HG03575 (cell line): Measurements from ENCODE around the gene GAGE10.

Experiments used
- ATAC-seq: cut with Tn5 transposase; IDR thresholded peaks from one replicate; pipeline ENCODE4 v1.9.1; 2021; ENCODE audit not compliant: unreplicated experiment, insufficient number of reproducible peaks, low FRiP score; ENCODE audit errors: extremely low read depth

Gene GAGE10, protein sequence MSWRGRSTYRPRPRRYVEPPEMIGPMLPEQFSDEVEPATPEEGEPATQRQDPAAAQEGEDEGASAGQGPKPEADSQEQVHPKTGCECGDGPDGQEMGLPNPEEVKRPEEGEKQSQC

DNA sequence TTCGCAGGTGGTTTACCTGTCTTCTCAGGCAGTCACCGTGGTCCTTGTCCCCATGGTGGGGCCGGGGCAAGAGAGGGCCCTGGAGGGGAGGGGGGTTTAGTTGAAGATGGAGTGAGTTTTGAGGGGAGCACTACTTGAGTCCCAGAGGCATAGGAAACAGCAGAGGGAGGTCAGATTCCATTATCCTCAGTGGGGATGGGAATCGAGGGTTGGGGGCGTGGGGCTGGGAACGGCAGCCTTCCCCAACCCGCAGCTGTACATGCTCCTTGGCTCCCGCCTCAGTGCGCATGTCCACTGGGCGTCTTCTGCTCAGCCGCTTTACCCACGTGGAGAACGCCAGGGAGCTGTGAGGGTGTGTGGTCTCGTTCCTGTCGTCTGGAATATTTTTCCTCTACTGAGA lies at the start of gene GAGE10:
TSS of gene GAGE10 (plus strand) at position 301 of the 400 bp plus-strand sequence. CDS start 1,214 bp downstream, outside the sequence.
- no peak for ATAC-seq

DNA sequence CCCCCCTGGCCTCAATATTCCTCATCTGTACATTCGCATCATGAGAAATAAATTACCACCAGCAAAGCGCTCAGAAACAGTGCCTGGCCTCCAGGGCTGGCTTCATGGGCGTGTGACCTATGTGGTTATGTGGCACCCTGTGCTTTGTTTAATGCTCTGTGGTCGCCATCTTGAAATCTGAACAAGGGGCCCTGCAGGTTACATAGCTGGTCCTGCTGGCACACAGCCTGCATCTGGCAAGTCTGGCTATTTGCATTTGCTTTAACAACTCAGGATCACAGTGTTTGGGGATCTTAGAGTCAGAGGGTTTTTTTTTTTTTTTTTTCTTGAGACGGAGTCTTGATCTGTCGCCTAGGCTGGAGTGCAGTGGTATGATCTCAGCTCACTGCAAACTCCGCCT lies 48.8 kb upstream of the GAGE10 start:
- ATAC-seq, result no peak

DNA sequence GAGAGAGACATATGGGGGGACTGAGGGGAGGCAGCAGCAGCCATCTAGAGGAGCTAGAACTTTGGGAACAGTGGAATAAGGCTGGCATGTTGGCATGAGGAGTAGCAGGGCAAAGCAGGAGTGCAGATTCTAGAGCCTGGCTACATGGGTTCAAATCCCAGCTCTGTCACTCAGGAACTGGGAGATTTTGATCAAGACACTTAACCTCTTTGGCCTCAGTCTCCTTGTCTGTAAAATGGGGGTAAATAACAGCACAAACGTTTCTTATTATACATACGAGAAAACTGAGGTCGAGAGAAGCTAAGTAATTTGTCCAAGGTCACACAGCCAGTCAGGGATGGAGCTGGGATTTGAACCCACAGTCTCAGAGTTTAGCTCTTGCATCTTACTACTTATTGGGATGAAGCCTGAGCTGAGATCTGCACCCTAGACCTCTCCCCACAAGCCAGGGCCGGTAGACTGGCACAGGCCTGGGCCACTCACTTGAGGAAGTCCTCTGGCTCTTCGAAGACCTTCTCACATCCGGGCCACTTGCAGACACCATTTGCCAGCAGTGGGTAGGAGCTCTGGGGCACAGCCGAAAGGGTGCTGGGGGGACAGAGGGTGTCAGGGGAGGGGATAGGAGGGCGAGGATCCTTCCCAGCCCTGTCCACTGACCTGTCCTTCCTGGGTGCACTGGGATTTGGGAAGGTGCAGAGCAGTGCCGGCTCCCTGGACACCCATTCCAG lies 47.0 kb upstream of the GAGE10 start:
- ATAC-seq, result no peak

DNA sequence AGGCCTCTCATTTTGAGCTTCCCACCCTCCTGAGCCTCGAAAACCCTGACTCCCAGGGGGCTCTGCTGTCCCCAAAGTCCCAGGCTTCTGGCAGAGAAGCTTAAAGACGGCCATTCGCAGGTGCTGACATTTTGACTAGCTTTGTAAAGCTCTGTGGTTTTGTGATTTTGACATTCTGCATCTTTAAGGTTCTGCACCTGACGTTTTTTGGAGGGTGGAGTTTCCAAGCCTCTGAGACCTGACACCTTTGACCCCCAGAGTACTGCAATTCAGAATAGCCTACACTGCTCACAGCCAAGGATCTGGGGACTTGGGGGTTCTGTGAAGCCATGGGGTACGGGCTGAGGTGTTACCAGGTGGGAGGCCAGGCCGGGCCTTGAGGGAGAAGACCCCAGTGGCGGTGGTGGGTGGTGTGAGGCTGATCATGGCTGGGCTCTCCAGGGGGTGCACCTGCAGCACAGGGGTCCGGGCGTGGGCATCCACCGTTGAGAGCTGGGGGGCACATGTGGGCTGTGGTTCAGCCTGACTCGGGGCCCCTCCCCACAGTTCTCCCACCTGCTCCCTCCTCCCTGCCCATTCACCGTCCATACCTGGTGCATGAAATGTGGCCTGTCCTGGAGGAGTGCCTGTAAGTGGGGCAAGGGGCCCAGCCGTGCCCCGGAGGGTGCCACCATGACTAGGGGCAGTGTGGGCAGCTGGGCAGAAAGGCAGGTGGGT lies 46.2 kb upstream of the GAGE10 start:
- no peak for ATAC-seq

DNA sequence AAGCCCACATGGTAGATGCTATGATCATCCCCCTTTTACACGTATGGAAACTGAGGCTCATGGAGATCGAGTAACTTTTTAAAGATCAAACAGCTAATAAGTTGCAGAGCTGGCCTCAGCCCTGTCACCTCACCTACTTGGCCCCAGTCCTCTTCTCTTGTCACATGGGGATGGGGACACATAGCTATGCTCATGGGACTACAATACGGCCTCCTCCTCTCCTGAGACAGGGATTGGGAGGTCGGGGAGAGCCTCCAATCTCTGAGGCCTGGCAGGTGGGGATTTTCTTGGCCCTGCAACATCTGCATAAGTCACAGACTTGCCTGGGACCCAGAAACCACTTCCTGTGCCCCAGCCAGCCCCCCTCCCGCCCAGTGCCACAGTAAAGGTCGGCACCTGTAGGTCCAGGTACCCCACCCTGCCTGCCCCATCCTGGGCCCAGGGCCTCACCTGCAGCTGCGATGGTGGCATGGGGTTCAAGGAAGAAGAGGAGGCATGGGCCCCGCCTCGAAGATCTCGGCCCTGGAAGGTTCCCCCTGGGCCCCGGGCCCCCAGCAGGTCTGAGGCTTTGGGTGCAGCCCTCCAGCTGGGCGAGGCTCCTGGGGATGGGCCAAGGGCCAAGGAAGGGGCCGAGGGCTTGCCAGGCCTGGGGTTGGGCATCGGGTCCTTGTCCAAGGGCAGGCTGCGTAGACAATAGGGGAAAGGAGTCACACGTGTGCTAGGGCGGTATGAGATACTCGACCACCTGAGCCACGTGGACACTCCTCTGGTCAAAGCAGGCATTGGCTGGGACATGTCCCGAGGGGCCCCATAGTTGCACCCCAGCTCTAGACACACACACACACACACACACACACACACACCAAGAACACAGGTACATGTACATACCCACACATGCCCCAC lies 45.3 kb upstream of the GAGE10 start:
- ATAC-seq, result no peak

DNA sequence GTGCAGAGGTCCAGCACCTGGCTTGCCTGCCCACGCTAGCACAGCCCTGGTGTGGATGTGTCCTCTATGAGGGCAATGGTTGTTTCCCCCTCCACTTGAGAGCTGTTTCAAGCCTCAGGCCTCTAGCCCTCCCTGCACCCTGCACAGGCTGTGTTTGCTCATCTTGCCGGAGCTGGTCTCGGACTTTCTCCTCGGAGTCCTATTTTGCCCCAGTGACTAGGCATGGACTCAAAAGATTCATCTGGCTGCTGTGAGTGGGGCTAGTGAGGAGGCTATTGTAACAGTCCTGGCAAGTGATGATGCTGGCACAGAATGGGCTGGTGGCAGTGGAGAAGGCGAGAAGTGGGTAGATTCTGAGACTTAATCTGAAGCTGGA lies 44.7 kb upstream of the GAGE10 start:
- no peak for ATAC-seq

DNA sequence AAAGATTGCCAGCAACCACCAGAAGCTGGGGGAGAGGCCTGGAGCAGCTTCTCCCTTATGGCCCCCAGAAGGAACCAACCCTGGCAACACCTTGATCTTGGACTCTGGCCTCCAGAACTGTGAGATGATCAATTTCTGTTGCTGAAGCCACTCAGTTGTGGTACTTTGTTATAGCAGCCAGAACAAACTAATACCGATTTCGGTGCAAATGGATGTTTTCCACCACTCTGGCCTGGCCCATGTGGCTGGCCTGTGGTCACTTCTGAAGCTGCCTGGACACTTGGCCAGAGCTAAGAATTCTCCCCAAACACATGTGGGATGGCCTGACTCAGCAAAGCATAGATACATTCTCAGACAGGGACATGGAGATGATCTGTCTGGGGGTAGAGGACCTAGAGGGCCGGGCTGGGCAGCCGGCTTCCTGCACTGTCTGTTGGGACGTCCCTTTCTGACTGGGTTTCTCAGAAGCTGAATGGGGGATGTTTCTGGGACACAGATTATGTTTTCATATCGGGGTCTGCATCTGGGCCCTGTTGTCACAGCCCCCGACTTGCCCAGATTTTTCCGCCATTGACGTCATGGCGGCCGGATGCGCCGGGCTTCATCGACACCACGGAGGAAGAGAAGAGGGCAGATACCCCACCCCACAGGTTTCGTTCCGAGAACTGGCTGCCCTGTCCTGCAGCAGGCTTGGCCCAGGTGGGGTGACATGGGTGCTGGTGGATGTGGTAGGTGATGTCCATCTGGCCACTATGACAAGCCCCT lies 43.0 kb upstream of the GAGE10 start:
- ATAC-seq, result no peak

DNA sequence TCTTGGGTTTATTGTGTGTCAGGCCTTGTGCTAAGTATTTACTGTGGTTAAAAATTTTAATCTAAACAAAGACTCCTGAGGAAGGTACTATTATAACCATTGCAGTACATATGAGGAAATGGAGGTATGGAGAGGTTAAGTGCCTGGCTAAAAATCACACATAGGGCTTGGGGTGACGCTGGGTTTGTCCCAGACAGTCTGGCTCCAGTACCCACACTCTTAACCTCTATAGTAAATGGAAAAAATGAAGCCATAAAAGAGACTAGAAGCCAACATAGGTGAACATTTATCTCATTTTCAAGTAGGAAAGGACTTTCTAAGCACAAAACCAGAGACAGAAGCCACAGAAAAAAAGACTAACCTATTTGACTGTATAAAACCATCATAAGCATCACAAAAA lies 40.8 kb upstream of the GAGE10 start:
- ATAC-seq, result no peak

DNA sequence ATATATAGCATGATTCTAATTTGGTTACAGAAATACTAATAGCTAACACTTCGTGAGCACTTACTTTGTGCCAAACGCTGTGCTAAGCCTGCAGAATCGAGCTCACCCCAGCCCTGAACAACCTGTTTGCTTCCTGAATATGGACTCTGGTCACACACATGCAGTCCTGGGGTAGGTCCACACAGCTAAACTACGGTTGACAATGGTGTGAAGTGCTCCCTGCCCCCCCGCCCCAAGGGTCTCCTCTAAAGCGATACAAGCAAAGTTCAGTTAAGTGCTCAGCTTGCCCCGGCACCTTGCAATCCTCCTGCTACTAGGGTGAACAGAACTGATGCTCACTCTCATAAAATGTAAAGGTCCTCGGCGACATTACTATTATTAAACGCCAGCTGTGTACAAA lies 39.8 kb upstream of the GAGE10 start:
- ATAC-seq, result no peak

DNA sequence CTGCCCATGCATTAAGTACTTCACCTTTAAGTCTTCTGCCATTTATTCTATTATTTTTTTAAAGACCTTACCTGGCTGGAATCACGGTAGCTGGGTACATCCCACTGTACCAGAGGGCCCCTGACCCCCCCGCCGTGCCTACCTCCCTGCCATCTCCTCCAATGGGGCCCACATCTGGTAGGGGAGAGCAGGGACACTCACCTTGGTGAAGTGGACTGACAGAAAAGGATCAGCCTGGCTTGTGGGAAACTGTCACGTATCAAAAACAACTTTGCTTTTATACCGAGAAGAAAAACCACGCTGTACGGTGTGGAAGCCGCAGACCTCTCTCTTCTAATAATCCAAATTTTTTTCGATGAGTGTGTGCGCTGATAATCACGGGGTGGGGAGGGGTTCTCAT lies 39.0 kb upstream of the GAGE10 start, which contains the start of gene FOXP3:
TSS of gene FOXP3 (minus strand) at position 251 of the 400 bp plus-strand sequence. CDS start 6,205 bp downstream, outside the sequence.
- no peak for ATAC-seq

DNA sequence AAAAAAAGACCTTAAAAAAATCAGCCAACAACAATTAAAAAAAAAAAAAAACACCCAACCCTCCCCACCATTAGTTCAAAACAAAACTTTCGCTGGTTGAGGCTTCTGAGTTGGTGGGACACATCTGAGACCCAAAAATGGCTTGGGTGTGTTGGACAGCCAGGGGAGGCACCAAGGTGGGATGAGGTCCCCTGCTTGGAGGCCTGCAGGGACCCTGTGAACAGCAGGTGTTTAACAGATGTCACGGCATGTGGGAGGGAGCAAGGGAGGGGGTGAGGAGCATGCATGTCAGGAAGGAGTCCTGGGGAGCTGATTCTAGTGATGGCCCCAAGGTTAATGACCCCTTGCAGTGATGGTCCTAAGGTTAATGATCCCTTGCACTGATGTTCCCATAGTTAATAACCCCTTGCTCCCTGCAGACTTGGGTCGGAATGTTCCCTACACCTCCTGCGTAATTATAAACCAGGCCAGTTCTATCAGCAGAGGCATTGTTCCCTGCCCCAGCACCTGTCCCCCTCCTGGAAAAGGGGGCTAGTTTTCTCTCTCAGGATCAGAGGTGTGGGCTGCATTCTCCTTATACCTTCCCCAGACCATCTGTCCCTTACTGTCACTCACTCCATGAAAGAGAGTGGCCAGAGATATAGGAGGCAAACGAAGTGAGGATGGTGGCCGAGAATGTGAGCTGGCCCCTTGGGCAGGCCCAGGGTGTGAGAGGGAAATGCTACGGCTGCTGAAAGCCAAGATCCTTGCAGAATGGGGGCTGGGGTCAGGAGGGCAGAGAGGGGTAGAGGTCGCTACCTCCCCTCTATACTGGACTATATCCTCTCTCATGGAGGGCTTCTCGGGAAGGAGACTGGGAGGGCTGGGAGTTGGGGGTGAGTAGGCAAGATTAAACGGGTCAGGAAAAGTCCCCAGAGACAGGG lies 36.7 kb upstream of the GAGE10 start:
- no peak for ATAC-seq

DNA sequence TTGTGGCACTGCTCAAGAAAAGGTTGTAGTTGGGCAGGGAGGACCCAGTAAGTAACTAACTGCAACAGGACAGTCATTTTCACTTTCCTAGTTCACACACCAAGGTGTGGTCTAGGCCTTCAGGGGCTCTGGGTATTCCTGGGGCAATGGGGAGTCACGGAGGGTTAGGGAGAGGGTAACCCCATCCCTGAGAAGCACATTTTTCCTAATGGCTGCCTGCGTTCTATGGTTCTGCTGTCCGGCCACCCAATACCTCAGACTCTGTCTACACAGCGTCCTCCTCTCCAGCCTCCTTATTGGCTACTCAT lies 34.8 kb upstream of the GAGE10 start:
- ATAC-seq, result no peak

DNA sequence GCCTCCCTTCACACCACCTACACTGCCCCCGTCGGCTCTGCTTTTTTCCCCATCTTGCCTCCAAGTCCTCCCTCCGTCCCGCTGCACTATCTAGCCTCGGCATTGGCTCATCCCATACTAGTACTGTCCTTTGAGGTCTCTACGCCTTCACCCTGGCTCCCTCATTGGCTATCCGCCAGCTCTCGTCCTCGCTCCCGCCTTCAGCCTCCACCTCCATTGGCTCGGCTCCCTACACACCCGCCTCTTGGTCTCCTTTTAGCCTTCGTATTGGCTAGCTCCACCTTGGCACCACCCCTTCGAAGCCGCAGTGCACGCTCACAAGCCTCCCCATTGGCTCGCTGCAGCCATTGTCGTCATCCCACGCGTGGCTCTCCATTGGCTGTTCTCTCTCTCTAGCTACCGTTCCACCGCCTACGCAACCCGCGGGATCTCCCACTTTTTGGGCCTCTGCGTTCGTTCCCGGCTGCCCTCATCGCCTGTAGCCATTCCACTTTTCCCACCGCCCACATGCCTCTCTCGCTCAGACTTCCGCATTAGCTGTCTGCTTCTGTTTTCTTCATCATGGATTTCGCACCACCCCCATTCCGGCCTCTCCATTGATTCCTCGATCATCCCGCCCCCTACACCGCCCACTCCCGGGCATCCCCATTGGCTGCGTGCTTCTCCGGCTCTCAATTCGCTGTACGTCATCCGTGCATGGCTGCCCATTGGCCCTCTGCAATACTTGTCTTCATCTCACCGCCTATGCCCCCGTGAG lies 34.3 kb upstream of the GAGE10 start:
- ATAC-seq, result peak; percentile 85

DNA sequence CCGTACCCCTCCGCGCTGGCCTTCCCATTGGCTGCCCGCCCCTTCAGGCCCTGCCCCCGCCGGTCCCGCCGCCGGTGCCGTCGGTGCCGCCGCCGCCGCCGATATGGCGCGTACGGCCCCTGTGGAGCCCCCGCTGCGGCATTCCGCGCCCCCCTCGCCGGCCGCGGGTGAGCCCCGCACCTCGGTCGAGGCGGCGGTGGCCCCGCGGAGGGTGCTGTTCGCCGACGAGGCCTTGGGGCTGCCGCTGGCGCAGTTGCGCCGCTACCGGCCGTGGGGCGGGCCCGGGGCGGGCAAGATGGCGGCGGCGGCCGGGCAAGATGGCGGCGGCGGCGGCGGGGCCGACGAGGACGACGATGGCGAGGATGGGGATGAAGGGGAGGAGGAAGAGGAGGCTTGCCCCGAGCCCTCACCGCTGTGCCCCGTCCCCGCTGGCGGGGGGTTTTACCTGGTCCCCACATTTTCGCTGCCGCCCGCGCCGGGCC lies 33.6 kb upstream of the GAGE10 start, which contains the start of gene PPP1R3F:
TSS of gene PPP1R3F (plus strand) at position 27 of the 482 bp plus-strand sequence. CDS start at position 104, 77 bp downstream.
- no peak for ATAC-seq

DNA sequence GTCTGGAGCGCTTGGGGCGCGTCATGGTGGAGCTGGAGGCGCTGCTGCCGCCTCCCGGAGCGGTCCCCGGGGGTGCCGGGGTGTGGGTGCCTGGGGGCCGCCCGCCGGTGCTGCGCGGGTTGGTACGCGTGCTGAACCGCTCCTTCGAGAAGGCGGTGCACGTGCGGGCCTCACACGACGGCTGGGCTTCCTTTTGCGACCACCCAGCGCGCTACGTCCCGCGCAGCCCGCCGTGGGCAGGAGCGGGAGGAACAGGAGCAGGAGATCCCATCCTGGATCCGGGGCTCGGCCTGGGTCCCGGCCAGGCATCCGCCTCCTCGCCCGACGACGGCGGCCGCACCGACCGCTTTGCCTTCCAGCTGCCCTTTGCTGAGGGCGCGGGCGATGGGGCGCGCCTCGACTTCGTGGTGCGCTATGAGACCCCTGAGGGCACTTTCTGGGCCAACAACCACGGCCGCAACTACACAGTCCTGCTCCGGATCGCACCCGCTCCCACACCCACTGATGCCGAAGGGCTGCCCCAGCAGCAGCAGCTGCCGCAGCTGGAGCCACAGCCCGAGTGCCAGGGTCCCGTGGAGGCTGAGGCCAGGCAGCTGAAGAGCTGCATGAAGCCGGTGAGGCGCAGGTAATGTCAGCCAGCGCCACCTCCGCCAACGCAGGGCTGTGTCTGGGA lies 33.1 kb upstream of the GAGE10 start:
- no peak for ATAC-seq

DNA sequence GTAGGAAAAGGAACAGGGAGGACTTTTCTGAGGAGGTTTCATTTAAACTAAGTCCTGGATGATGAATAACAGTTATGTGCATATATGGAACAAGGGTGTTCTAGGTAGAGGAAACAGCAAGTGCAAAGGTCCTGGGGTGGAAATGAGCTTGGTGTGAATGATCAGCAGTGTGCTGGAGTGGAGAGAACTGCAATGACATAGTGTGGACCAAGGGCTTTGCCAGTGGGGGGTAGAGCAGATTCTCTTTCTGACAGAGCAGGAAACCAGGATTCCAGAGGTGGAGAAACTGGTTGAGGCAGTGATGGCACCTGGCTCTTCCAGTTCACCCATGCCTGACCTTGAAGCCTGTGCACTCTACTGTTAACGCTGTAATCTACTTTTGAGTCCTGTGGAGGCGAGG lies 32.1 kb upstream of the GAGE10 start:
- no peak for ATAC-seq
